Measurements from ENCODE around the gene KRTAP9-9. TPM values are rescaled to one million over a fixed set of nuclear protein-coding genes. Genes with fewer than 3 reads are reported as not detected.
A peak's percentile ranks its signal among the peaks of the same experiment; 100 is the strongest.
"Not testable (repeated sequence)": the region's sequence is repeated elsewhere in the genome, so short reads cannot be mapped to it uniquely, and the experiment has no call there.

The KRTAP9-9 gene
- total RNA-seq, 1 donor from 2014 or later = not detected

DNA sequence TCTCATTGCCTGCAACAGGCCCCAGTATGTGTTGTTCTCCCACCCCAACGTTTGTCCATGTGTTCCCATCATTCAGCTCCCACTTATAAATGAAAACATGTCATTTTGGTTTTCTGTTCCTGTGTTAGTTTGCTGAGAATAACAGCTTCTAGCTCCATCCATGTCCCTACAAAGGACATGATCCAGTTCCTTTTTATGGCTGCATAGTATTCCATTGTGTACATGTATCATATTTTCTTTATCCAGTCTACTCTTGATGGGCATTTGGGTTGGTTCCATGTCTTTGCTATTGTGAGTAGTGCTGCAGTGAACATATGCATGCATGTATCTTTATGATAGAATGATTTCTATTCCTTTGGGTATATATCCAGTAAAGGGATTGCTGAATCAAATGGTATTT, 39.5 kb upstream of the KRTAP9-9 start:
- Histone ChIP-seq H3K79me2 (ENCODE audit: insufficient read depth, low read length) (no peaks in the 10 kb centered on the region), H3K4me3 (ENCODE audit: insufficient read depth, low read depth, low read length) (no peak overlapping the region), H3K9me3 (ENCODE audit: insufficient read depth, low read depth, low read length) (no peaks in the 10 kb centered on the region), H2AFZ (ENCODE audit: low read depth, low read length) (no peak overlapping the region), H3K4me2 (ENCODE audit: low read length) (no peak overlapping the region), H4K20me1 (ENCODE audit: insufficient read depth, low read length) (no peaks in the 10 kb centered on the region), H3K27me3 (ENCODE audit: insufficient read depth, low read length) (no peaks in the 10 kb centered on the region), H3K27ac (ENCODE audit: low read depth, low read length) (no peak overlapping the region), H3K36me3 (ENCODE audit: insufficient read depth, low read length) (no peaks in the 10 kb centered on the region), H3K4me1 (ENCODE audit: insufficient read depth, low read length) (no peaks in the 10 kb centered on the region), H3K9ac (ENCODE audit: low read length) (no peak overlapping the region)
- no peak for FAIRE-seq
- Mint-ChIP-seq H3K4me3 (ENCODE audit: unreplicated experiment) (no peak overlapping the region), H3K9me3 (ENCODE audit: unreplicated experiment) (peaks cover 10% of the 10 kb centered on the region), H3K4me1 (ENCODE audit: low read depth, unreplicated experiment) (no peaks in the 10 kb centered on the region), H3K36me3 (ENCODE audit: low read depth, unreplicated experiment) (peaks cover 2% of the 10 kb centered on the region), H3K27ac (ENCODE audit: unreplicated experiment) (no peak overlapping the region), H3K27me3 (ENCODE audit: low read depth, unreplicated experiment) (peaks cover 11% of the 10 kb centered on the region)
- TF ChIP-seq, protein P1, sequence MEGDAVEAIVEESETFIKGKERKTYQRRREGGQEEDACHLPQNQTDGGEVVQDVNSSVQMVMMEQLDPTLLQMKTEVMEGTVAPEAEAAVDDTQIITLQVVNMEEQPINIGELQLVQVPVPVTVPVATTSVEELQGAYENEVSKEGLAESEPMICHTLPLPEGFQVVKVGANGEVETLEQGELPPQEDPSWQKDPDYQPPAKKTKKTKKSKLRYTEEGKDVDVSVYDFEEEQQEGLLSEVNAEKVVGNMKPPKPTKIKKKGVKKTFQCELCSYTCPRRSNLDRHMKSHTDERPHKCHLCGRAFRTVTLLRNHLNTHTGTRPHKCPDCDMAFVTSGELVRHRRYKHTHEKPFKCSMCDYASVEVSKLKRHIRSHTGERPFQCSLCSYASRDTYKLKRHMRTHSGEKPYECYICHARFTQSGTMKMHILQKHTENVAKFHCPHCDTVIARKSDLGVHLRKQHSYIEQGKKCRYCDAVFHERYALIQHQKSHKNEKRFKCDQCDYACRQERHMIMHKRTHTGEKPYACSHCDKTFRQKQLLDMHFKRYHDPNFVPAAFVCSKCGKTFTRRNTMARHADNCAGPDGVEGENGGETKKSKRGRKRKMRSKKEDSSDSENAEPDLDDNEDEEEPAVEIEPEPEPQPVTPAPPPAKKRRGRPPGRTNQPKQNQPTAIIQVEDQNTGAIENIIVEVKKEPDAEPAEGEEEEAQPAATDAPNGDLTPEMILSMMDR (IDR thresholded peaks at IDR 0.05; ENCODE audit: insufficient read depth, low read depth, low read length) = no peak
- no peak for TF ChIP-seq EZH2 (IDR thresholded peaks at IDR 0.05; ENCODE audit: insufficient read depth, low read length)
- no peak for DNase-seq (ENCODE audit: low read depth)

DNA sequence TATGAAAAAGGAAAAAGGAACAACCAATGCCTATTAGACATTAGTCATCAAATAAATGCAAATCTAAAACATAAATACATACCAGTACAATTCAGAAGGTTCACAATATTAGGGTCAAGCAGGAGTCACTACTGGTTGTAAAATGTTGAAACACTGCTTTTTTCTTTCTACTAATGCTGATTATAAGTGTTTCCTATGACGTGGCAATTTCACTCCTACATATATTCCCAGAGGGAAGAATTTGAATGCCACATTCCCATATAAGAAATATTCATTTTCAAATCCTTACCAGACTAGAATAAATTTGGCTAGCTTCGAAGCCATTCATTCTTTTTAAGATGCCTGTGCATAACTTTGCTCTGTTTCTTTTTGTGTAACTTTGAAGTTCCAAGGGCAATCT, 31.4 kb upstream of the KRTAP9-9 start:
- no peaks in the 10 kb centered on the region for H3K27me3 ChIP-seq (ENCODE audit: insufficient read depth, low read length)
- Mint-ChIP-seq H3K9me3 (ENCODE audit: unreplicated experiment) (peaks cover 8% of the 10 kb centered on the region), H3K36me3 (ENCODE audit: low read depth, unreplicated experiment) (no peaks in the 10 kb centered on the region), H3K4me1 (ENCODE audit: low read depth, unreplicated experiment) (no peaks in the 10 kb centered on the region), H3K4me3 (ENCODE audit: unreplicated experiment) (no peak overlapping the region), H3K27ac (ENCODE audit: unreplicated experiment) (no peak overlapping the region), H3K27me3 (ENCODE audit: low read depth, unreplicated experiment) (peaks cover 5% of the 10 kb centered on the region)
- H3K27ac ChIP-seq (ENCODE audit: low read depth, low read length) = no peak overlapping the region
- no peak overlapping the region for H3K9ac ChIP-seq (ENCODE audit: low read length)
- DNase-seq (ENCODE audit: low read depth) (no peak), FAIRE-seq (no peak)
- H4K20me1 ChIP-seq (ENCODE audit: insufficient read depth, low read length) = no peaks in the 10 kb centered on the region
- no peak overlapping the region for H3K4me3 ChIP-seq (ENCODE audit: insufficient read depth, low read depth, low read length)
- H3K4me1 ChIP-seq (ENCODE audit: insufficient read depth, low read length) = no peaks in the 10 kb centered on the region
- H3K36me3 ChIP-seq (ENCODE audit: insufficient read depth, low read length) = no peaks in the 10 kb centered on the region
- no peak overlapping the region for H2AFZ ChIP-seq (ENCODE audit: low read depth, low read length)
- no peak for TF ChIP-seq EZH2 (IDR thresholded peaks at IDR 0.05; ENCODE audit: insufficient read depth, low read length)
- TF ChIP-seq, protein P1 (IDR thresholded peaks at IDR 0.05; ENCODE audit: insufficient read depth, low read depth, low read length) = no peak
- no peak overlapping the region for H3K4me2 ChIP-seq (ENCODE audit: low read length)
- H3K79me2 ChIP-seq (ENCODE audit: insufficient read depth, low read length) = no peaks in the 10 kb centered on the region
- H3K9me3 ChIP-seq (ENCODE audit: insufficient read depth, low read depth, low read length) = no peaks in the 10 kb centered on the region

DNA sequence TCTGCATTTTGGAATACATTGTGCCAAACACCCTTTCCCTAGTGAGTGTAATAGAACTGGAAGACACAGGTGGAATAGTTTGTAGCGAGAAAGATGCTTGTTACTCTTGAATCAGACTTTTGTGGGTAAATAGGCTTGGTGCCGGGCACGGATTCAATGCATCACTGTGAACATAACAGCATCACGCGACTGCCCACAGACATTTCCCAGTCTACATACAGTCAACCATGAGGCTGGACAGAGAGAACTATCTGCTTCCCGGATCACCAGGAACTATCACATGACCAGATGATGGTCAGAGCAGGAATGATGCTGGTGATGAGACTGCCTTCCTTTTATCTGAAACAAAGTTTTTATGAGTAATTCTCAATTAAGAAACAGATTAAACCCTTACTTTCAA, 29.1 kb upstream of the KRTAP9-9 start:
- H3K4me1 ChIP-seq (ENCODE audit: insufficient read depth, low read length) = no peaks in the 10 kb centered on the region
- FAIRE-seq = peak; percentile 54
- no peak overlapping the region for H3K9ac ChIP-seq (ENCODE audit: low read length)
- DNase-seq (ENCODE audit: low read depth) = no peak
- no peaks in the 10 kb centered on the region for H3K79me2 ChIP-seq (ENCODE audit: insufficient read depth, low read length)
- Mint-ChIP-seq H3K4me1 (ENCODE audit: low read depth, unreplicated experiment) (no peaks in the 10 kb centered on the region), H3K4me3 (ENCODE audit: unreplicated experiment) (no peak overlapping the region), H3K9me3 (ENCODE audit: unreplicated experiment) (no peaks in the 10 kb centered on the region), H3K27me3 (ENCODE audit: low read depth, unreplicated experiment) (peaks cover 10% of the 10 kb centered on the region), H3K36me3 (ENCODE audit: low read depth, unreplicated experiment) (no peaks in the 10 kb centered on the region), H3K27ac (ENCODE audit: unreplicated experiment) (no peak overlapping the region)
- H4K20me1 ChIP-seq (ENCODE audit: insufficient read depth, low read length) = no peaks in the 10 kb centered on the region
- TF ChIP-seq EZH2 (IDR thresholded peaks at IDR 0.05; ENCODE audit: insufficient read depth, low read length) = no peak
- TF ChIP-seq, protein P1 (IDR thresholded peaks at IDR 0.05; ENCODE audit: insufficient read depth, low read depth, low read length) = no peak
- no peaks in the 10 kb centered on the region for H3K27me3 ChIP-seq (ENCODE audit: insufficient read depth, low read length)
- no peak overlapping the region for H3K4me3 ChIP-seq (ENCODE audit: insufficient read depth, low read depth, low read length)
- H3K4me2 ChIP-seq (ENCODE audit: low read length) = no peak overlapping the region
- no peaks in the 10 kb centered on the region for H3K9me3 ChIP-seq (ENCODE audit: insufficient read depth, low read depth, low read length)
- no peak overlapping the region for H3K27ac ChIP-seq (ENCODE audit: low read depth, low read length)
- no peak overlapping the region for H2AFZ ChIP-seq (ENCODE audit: low read depth, low read length)
- no peaks in the 10 kb centered on the region for H3K36me3 ChIP-seq (ENCODE audit: insufficient read depth, low read length)

DNA sequence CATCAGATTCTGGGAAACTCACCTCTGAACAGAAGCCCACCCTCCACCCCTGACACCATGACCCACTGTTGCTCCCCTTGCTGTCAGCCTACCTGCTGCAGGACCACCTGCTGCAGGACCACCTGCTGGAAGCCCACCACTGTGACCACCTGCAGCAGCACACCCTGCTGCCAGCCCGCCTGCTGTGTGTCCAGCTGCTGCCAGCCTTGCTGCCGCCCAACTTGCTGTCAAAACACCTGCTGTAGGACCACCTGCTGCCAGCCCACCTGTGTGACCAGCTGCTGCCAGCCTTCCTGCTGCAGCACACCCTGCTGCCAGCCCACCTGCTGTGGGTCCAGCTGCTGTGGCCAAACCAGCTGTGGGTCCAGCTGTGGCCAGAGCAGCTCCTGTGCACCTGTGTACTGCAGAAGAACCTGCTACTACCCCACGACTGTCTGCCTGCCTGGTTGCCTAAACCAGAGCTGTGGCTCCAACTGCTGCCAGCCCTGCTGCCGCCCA, 28.5 kb upstream of the KRTAP9-9 start, which contains the start of gene KRTAP9-2:
Gene KRTAP9-2 (plus strand): TSS at position 51 of the 498 bp plus-strand sequence. CDS start 7 bp downstream, at position 58.
- H2AFZ ChIP-seq (ENCODE audit: low read depth, low read length); H3K27ac ChIP-seq (ENCODE audit: low read depth, low read length); H3K9ac ChIP-seq (ENCODE audit: low read length); H3K4me1 Mint-ChIP-seq (ENCODE audit: low read depth, unreplicated experiment); H3K79me2 ChIP-seq (ENCODE audit: insufficient read depth, low read length); H3K4me2 ChIP-seq (ENCODE audit: low read length); H3K4me3 ChIP-seq (ENCODE audit: insufficient read depth, low read depth, low read length); FAIRE-seq; H3K4me1 ChIP-seq (ENCODE audit: insufficient read depth, low read length); H4K20me1 ChIP-seq (ENCODE audit: insufficient read depth, low read length); H3K27me3 ChIP-seq (ENCODE audit: insufficient read depth, low read length); H3K9me3 Mint-ChIP-seq (ENCODE audit: unreplicated experiment); H3K4me3 Mint-ChIP-seq (ENCODE audit: unreplicated experiment); DNase-seq (ENCODE audit: low read depth); H3K36me3 Mint-ChIP-seq (ENCODE audit: low read depth, unreplicated experiment); H3K9me3 ChIP-seq (ENCODE audit: insufficient read depth, low read depth, low read length); H3K27ac Mint-ChIP-seq (ENCODE audit: unreplicated experiment); H3K36me3 ChIP-seq (ENCODE audit: insufficient read depth, low read length): not testable (repeated sequence)
- H3K27me3 Mint-ChIP-seq (ENCODE audit: low read depth, unreplicated experiment) = peaks cover 10% of the 10 kb centered on the region

All from astrocyte (in vitro differentiated cells and primary cell).